IPS-18a (cell line): ENCODE data around the gene MAP10.

ENCODE experiments used
- H3K27ac ChIP-seq: one replicate; pipeline ENCODE4 v1.5.1; 2013; ENCODE audit warnings: low read length
- H3K27me3 ChIP-seq: one replicate; pipeline ENCODE4 v1.6.1; 2013; ENCODE audit warnings: mild to moderate bottlenecking, low read length; ENCODE audit not compliant: control insufficient read depth, insufficient read depth
- H3K36me3 ChIP-seq: one replicate; pipeline ENCODE4 v1.6.1; 2013; ENCODE audit warnings: low read depth, low read length; ENCODE audit not compliant: control insufficient read depth
- H3K4me1 ChIP-seq: one replicate; pipeline ENCODE4 v1.6.1; 2013; ENCODE audit warnings: low read depth, low read length; ENCODE audit not compliant: control insufficient read depth
- H3K4me3 ChIP-seq: one replicate; pipeline ENCODE4 v1.5.1; 2013; ENCODE audit warnings: low read length
- H3K9ac ChIP-seq: one replicate; pipeline ENCODE4 v1.6.1; 2013; ENCODE audit warnings: mild to moderate bottlenecking, low read length, moderate library complexity
- H3K9me3 ChIP-seq: one replicate; pipeline ENCODE4 v1.6.1; 2013; ENCODE audit warnings: low read depth, low read length; ENCODE audit not compliant: control insufficient read depth

Gene MAP10

GRCh38 chr1:232810856-232811255 lies 5.6 kb downstream of the MAP10 start:
- H3K36me3 ChIP-seq = no peaks in the 10 kb centered on the region
- H3K9ac ChIP-seq = no peak overlapping the region
- H3K4me3 ChIP-seq = no peak overlapping the region
- no peaks in the 10 kb centered on the region for H3K9me3 ChIP-seq
- H3K27me3 ChIP-seq = no peaks in the 10 kb centered on the region
- H3K27ac ChIP-seq = no peak overlapping the region
- H3K4me1 ChIP-seq = no peaks in the 10 kb centered on the region

GRCh38 chr1:232812560-232812959 lies 7.3 kb downstream of the MAP10 start:
- no peak overlapping the region for H3K4me3 ChIP-seq
- no peak overlapping the region for H3K9ac ChIP-seq
- no peaks in the 10 kb centered on the region for H3K27me3 ChIP-seq
- H3K27ac ChIP-seq = no peak overlapping the region
- H3K9me3 ChIP-seq = no peaks in the 10 kb centered on the region
- H3K4me1 ChIP-seq = no peaks in the 10 kb centered on the region
- no peaks in the 10 kb centered on the region for H3K36me3 ChIP-seq

- Histone ChIP-seq H3K9ac (no peak overlapping the region), H3K27ac (no peak overlapping the region), H3K4me1 (no peaks in the 10 kb centered on the region)
Observed at GRCh38 chr1:232813097-232813496, 7.9 kb downstream of the MAP10 start.

GRCh38 chr1:232813760-232814159 lies 8.5 kb downstream of the MAP10 start:
- H3K4me1 ChIP-seq = no peaks in the 10 kb centered on the region

More at GRCh38 chr1:232813097-232813496, 7.9 kb downstream of the MAP10 start:
- Histone ChIP-seq H3K9me3 (no peaks in the 10 kb centered on the region), H3K4me3 (no peak overlapping the region), H3K27me3 (no peaks in the 10 kb centered on the region), H3K36me3 (no peaks in the 10 kb centered on the region)

GRCh38 chr1:232816324-232816723 lies 11.1 kb downstream of the MAP10 start:
- no peak overlapping the region for H3K9ac ChIP-seq
- H3K4me3 ChIP-seq = no peak overlapping the region
- no peak overlapping the region for H3K27ac ChIP-seq
- no peaks in the 10 kb centered on the region for H3K36me3 ChIP-seq
- no peaks in the 10 kb centered on the region for H3K27me3 ChIP-seq
- H3K4me1 ChIP-seq = no peaks in the 10 kb centered on the region
- H3K9me3 ChIP-seq = no peaks in the 10 kb centered on the region

More at GRCh38 chr1:232813760-232814159, 8.5 kb downstream of the MAP10 start:
- Histone ChIP-seq H3K27ac (no peak overlapping the region), H3K4me3 (no peak overlapping the region), H3K27me3 (no peaks in the 10 kb centered on the region), H3K9me3 (no peaks in the 10 kb centered on the region), H3K36me3 (no peaks in the 10 kb centered on the region), H3K9ac (no peak overlapping the region)

GRCh38 chr1:232818040-232818439 lies 12.8 kb downstream of the MAP10 start:
- no peak overlapping the region for H3K4me3 ChIP-seq
- H3K9me3 ChIP-seq = no peaks in the 10 kb centered on the region
- H3K4me1 ChIP-seq = no peaks in the 10 kb centered on the region
- H3K27ac ChIP-seq = no peak overlapping the region
- no peaks in the 10 kb centered on the region for H3K36me3 ChIP-seq
- no peaks in the 10 kb centered on the region for H3K27me3 ChIP-seq
- H3K9ac ChIP-seq = no peak overlapping the region

- Histone ChIP-seq H3K4me3 (no peak overlapping the region), H3K9me3 (no peaks in the 10 kb centered on the region), H3K9ac (no peak overlapping the region), H3K36me3 (no peaks in the 10 kb centered on the region), H3K4me1 (no peaks in the 10 kb centered on the region), H3K27ac (no peak overlapping the region), H3K27me3 (no peaks in the 10 kb centered on the region)
Observed at GRCh38 chr1:232820431-232820830, 15.2 kb downstream of the MAP10 start.

- Histone ChIP-seq H3K36me3 (no peaks in the 10 kb centered on the region), H3K4me1 (no peaks in the 10 kb centered on the region), H3K9me3 (no peaks in the 10 kb centered on the region), H3K9ac (no peak overlapping the region), H3K4me3 (no peak overlapping the region), H3K27ac (no peak overlapping the region), H3K27me3 (no peaks in the 10 kb centered on the region)
Observed at GRCh38 chr1:232822530-232822929, 17.3 kb downstream of the MAP10 start.

- Histone ChIP-seq H3K4me3 (no peak overlapping the region), H3K27me3 (no peaks in the 10 kb centered on the region), H3K36me3 (no peaks in the 10 kb centered on the region), H3K9me3 (no peaks in the 10 kb centered on the region), H3K27ac (no peak overlapping the region), H3K9ac (no peak overlapping the region), H3K4me1 (no peaks in the 10 kb centered on the region)
Observed at GRCh38 chr1:232826318-232826717, 21.1 kb downstream of the MAP10 start.

- Histone ChIP-seq H3K27ac (no peak overlapping the region), H3K9ac (no peak overlapping the region), H3K27me3 (no peaks in the 10 kb centered on the region), H3K4me3 (no peak overlapping the region), H3K4me1 (no peaks in the 10 kb centered on the region), H3K36me3 (no peaks in the 10 kb centered on the region), H3K9me3 (no peaks in the 10 kb centered on the region)
Observed at GRCh38 chr1:232830661-232831060, 25.4 kb downstream of the MAP10 start.

GRCh38 chr1:232831895-232832294 lies 26.7 kb downstream of the MAP10 start:
- H3K36me3 ChIP-seq = no peaks in the 10 kb centered on the region
- H3K4me1 ChIP-seq = no peaks in the 10 kb centered on the region
- H3K27ac ChIP-seq = no peak overlapping the region
- no peaks in the 10 kb centered on the region for H3K9me3 ChIP-seq
- H3K27me3 ChIP-seq = no peaks in the 10 kb centered on the region
- H3K9ac ChIP-seq = no peak overlapping the region
- no peak overlapping the region for H3K4me3 ChIP-seq

- H3K9ac ChIP-seq = no peak overlapping the region
- no peaks in the 10 kb centered on the region for H3K27me3 ChIP-seq
- H3K4me1 ChIP-seq = no peaks in the 10 kb centered on the region
- H3K4me3 ChIP-seq = no peak overlapping the region
- no peaks in the 10 kb centered on the region for H3K9me3 ChIP-seq
- H3K36me3 ChIP-seq = no peaks in the 10 kb centered on the region
- no peak overlapping the region for H3K27ac ChIP-seq
Observed at GRCh38 chr1:232834066-232834465, 28.9 kb downstream of the MAP10 start.
